Measurements from ENCODE around the gene ENTHD1.

- TF ChIP-seq CTCF (IDR thresholded peaks at IDR 0.05) (no peak), POLR2A (IDR thresholded peaks at IDR 0.05) (no peak)
Measured at GRCh38 chr22:39777716-39778454, 115.7 kb downstream of the ENTHD1 start.

Data from Peyer's patch (tissue), 4 donors.